ENCODE results near the gene PACC1. TPM values are rescaled to one million over a fixed set of nuclear protein-coding genes. Genes with fewer than 3 reads are reported as not detected.

PACC1 gene
- total RNA-seq, 1 experiment from 2014 or later, result 14.5 TPM

DNA sequence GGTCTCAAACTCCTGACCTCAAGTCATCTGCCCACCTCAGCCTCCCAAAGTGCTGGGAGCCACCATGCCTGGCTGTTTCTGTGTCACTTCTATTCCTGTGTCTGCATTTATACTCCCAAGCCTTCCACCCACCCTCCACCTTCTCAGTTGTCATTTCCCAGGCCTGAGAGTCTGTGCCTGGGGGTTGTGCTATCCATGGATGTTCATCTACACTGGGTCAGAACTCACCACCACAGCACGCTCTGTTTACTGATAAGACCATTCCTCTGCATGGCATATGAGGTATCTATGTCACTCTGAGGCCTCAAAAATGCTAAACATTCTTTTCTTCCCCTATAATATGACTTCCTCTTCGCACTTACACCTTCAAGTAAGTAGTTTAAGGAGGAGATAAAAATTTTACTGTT lies 24.1 kb upstream of the PACC1 start:
- no peak for TF ChIP-seq CTCF (conservative IDR thresholded peaks at IDR 0.05; ENCODE audit: low read depth, low read length)
- no peak for TF ChIP-seq EZH2 (IDR thresholded peaks at IDR 0.05; ENCODE audit: borderline replicate concordance, low read depth, low read length, poor library complexity, severe bottlenecking)
- ChIA-PET POLR2A (ENCODE audit: low non-redundant PET) (no interaction called here), CTCF (no interaction called here)
- no peaks in the 10 kb centered on the region for H3K27me3 ChIP-seq (replicated peaks; ENCODE audit: insufficient read depth, low read depth, low read length, poor library complexity)
- intact Hi-C loops (cut with micrococcal nuclease; ENCODE audit: unreplicated experiment), result no loop called here
- H3K4me1 ChIP-seq (ENCODE audit: insufficient read depth, low read length, poor library complexity, severe bottlenecking), result peaks cover 2% of the 10 kb centered on the region
- no peak overlapping the region for H3K4me3 ChIP-seq (ENCODE audit: low read depth, low read length, poor library complexity, severe bottlenecking)
- H3K9me3 ChIP-seq (ENCODE audit: low read depth, low read length, poor library complexity, severe bottlenecking), result no peaks in the 10 kb centered on the region
- no peak overlapping the region for H3K27ac ChIP-seq (ENCODE audit: low read depth, low read length, poor library complexity, severe bottlenecking)
- DNase-seq (ENCODE audit: low spot score), result no peak
- H3K36me3 ChIP-seq (ENCODE audit: insufficient read depth, low read length, poor library complexity, severe bottlenecking), result no peaks in the 10 kb centered on the region
- no TSS peak for BruUV-seq (replicated peaks)

DNA sequence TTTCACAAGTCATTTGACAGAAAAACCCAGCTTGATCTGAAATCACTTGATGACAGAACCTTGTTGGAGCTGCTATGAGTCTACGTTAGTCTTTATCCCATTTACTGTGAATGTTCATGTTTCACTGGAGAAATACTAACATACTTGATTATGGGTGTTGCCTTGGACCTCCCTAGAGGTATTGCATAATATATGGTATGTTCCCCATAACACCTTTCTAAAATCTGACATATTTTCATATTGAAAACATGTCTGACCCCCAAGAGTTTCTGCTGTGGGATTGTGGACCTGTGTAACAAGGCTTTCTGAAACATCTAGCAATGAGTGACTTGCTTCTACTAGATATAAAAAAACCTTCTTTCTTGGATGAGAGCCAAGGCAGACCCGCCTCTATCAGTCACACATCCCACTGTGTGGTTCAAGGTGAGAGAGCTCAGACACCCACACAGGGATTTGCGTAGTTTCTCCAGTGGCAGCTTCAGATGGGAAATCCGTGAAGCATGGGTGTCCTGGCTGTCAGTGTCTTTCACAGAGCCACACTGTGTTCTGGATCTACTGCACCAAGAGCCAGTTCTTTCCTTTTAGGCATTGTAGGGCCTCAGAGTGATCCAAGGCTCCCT lies 22.6 kb upstream of the PACC1 start:
- Histone ChIP-seq H3K4me3 (ENCODE audit: low read depth, low read length, poor library complexity, severe bottlenecking) (no peak overlapping the region), H3K27ac (ENCODE audit: low read depth, low read length, poor library complexity, severe bottlenecking) (no peak overlapping the region), H3K9me3 (ENCODE audit: low read depth, low read length, poor library complexity, severe bottlenecking) (no peaks in the 10 kb centered on the region), H3K27me3 (replicated peaks; ENCODE audit: insufficient read depth, low read depth, low read length, poor library complexity) (no peaks in the 10 kb centered on the region), H3K36me3 (ENCODE audit: insufficient read depth, low read length, poor library complexity, severe bottlenecking) (no peaks in the 10 kb centered on the region), H3K4me1 (ENCODE audit: insufficient read depth, low read length, poor library complexity, severe bottlenecking) (peaks cover 5% of the 10 kb centered on the region)
- DNase-seq (ENCODE audit: low spot score), result no peak
- intact Hi-C loops (cut with micrococcal nuclease; ENCODE audit: unreplicated experiment), result no loop called here
- CTCF ChIA-PET, result no interaction called here
- BruUV-seq (replicated peaks), result no TSS peak
- TF ChIP-seq CTCF (conservative IDR thresholded peaks at IDR 0.05; ENCODE audit: low read depth, low read length) (no peak), EZH2 (IDR thresholded peaks at IDR 0.05; ENCODE audit: borderline replicate concordance, low read depth, low read length, poor library complexity, severe bottlenecking) (no peak)
- POLR2A ChIA-PET (ENCODE audit: low non-redundant PET), result no interaction called here

GRCh38 chr1:212434992-212435391 lies 20.3 kb upstream of the PACC1 start:
- Histone ChIP-seq H3K4me3 (ENCODE audit: low read depth, low read length, poor library complexity, severe bottlenecking) (no peak overlapping the region), H3K27ac (ENCODE audit: low read depth, low read length, poor library complexity, severe bottlenecking) (no peak overlapping the region), H3K27me3 (replicated peaks; ENCODE audit: insufficient read depth, low read depth, low read length, poor library complexity) (no peaks in the 10 kb centered on the region), H3K4me1 (ENCODE audit: insufficient read depth, low read length, poor library complexity, severe bottlenecking) (peaks cover 5% of the 10 kb centered on the region), H3K9me3 (ENCODE audit: low read depth, low read length, poor library complexity, severe bottlenecking) (no peaks in the 10 kb centered on the region), H3K36me3 (ENCODE audit: insufficient read depth, low read length, poor library complexity, severe bottlenecking) (no peaks in the 10 kb centered on the region)
- TF ChIP-seq EZH2 (IDR thresholded peaks at IDR 0.05; ENCODE audit: borderline replicate concordance, low read depth, low read length, poor library complexity, severe bottlenecking) (no peak), CTCF (conservative IDR thresholded peaks at IDR 0.05; ENCODE audit: low read depth, low read length) (no peak)
- intact Hi-C loops (cut with micrococcal nuclease; ENCODE audit: unreplicated experiment), result no loop called here
- ChIA-PET POLR2A (ENCODE audit: low non-redundant PET) (no interaction called here), CTCF (no interaction called here)
- no peak for DNase-seq (ENCODE audit: low spot score)
- no TSS peak for BruUV-seq (replicated peaks)

Data from A673 (cell line).